MM.1S (cell line): ENCODE data around the gene TLCD3B.

Experiments
- CTCF ChIP-seq: fragments of 300-600 bp; sonication (generic); IDR thresholded peaks from 2 replicates; pipeline ENCODE4 v1.5.1; 2016; ENCODE audit warnings: antibody characterized with exemption, low read length, mixed read lengths
- EZH2 ChIP-seq: fragments of 300-600 bp; sonication (generic); optimal IDR thresholded peaks from 2 replicates; pipeline ENCODE3; 2017; ENCODE audit warnings: low read depth, mild to moderate bottlenecking, antibody characterized with exemption, low read length, mixed read lengths
- EZH2phosphoT487 ChIP-seq: fragments of 300-600 bp; sonication (generic); IDR thresholded peaks from 2 replicates; pipeline ENCODE4 v1.6.1; 2018; ENCODE audit warnings: antibody characterized with exemption, low read length

GRCh38 chr16:30064729-30065101, 33.6 kb upstream of the TLCD3B start:
- no peak for TF ChIP-seq EZH2
- TF ChIP-seq CTCF, result no peak
- no peak for TF ChIP-seq EZH2phosphoT487
